Gastroesophageal sphincter (tissue), 3 donors: ENCODE data around the gene ANKH.

Experiments used
- POLR2A ChIP-seq, 2 donors: fragments of 450-650 bp; IDR thresholded peaks; one replicate each; pipeline ENCODE4 v1.6.1; 2017; ENCODE audit warnings: antibody characterized with exemption in 2 of 2, mild to moderate bottlenecking in 2 of 2, moderate library complexity in 1 of 2
- TF ChIP-seq, protein P1 (sequence below), 4 experiments: fragments of 200-600 bp in 2 of 4; fragments of 450-650 bp in 2 of 4; sonication (generic) in 1 of 4; IDR thresholded peaks; one replicate each; pipeline ENCODE4 v1.5.1; 2017 to 2019; ENCODE audit warnings: antibody characterized with exemption in 4 of 4, mild to moderate bottlenecking in 2 of 4, moderate library complexity in 2 of 4

DNA sequence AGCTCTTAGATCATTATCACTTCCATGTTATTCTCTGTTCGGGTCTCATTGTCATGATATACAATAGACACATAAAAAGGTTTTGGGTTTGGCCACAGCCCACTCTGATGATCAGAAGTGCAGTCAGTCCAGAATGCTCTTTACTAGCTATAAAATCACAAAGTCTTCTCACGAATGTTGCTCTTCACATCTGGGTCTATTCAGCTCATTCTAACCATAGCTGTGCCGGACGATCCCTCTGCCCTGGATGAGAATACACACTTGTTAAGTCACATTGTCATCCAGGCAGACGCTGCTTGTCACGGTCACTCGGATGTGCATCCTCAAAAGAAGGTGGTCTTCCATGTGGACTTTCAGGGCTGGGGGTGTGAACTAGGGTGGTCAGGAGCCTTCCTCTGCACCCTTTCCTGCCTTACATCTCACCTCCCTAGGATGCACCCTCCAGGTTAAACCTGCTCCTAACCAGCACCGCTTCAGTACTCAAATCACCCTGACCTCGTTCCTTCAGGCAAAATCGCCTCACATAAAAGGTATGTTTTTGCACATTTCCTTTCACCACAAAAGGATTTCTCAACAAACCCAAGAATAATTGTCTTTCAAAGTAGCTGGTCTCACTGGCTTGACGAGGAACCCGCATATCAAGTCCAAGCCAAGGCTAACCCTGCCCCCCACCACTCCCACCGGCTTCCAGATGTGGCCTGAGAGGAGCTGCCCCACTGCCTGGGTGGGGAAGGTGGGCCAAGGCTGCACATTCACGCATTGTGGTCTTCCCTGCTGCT lies 21.9 kb downstream of the ANKH start:
- TF ChIP-seq, protein P1, sequence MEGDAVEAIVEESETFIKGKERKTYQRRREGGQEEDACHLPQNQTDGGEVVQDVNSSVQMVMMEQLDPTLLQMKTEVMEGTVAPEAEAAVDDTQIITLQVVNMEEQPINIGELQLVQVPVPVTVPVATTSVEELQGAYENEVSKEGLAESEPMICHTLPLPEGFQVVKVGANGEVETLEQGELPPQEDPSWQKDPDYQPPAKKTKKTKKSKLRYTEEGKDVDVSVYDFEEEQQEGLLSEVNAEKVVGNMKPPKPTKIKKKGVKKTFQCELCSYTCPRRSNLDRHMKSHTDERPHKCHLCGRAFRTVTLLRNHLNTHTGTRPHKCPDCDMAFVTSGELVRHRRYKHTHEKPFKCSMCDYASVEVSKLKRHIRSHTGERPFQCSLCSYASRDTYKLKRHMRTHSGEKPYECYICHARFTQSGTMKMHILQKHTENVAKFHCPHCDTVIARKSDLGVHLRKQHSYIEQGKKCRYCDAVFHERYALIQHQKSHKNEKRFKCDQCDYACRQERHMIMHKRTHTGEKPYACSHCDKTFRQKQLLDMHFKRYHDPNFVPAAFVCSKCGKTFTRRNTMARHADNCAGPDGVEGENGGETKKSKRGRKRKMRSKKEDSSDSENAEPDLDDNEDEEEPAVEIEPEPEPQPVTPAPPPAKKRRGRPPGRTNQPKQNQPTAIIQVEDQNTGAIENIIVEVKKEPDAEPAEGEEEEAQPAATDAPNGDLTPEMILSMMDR (IDR thresholded peaks at IDR 0.05) = no peak
- TF ChIP-seq POLR2A (IDR thresholded peaks at IDR 0.05) = no peak
